ENCODE measurements around the gene EPG5.
A peak's percentile ranks its signal among the peaks of the same experiment; 100 is the strongest.
"Not testable (repeated sequence)": the region's sequence is repeated elsewhere in the genome, so short reads cannot be mapped to it uniquely, and the experiment has no call there.

Gene EPG5

GRCh38 chr18:45976974-45977373 lies 9.8 kb upstream of the EPG5 start:
- Histone ChIP-seq H3K27ac (replicated peaks) (peak overlapping the region; percentile 84), H3K4me3 (replicated peaks; ENCODE audit: insufficient read depth, low read length) (no peak overlapping the region), H3K27me3 (ENCODE audit: insufficient read depth, poor library complexity, severe bottlenecking) (no peaks in the 10 kb centered on the region)
- no peak for DNase-seq (ENCODE audit: low read depth in 1 of 2, low spot score in 1 of 2)
- TF ChIP-seq REST (IDR thresholded peaks at IDR 0.05; ENCODE audit: insufficient replicate concordance, low read depth) = no peak

- TF ChIP-seq CTCF (IDR thresholded peaks at IDR 0.05; ENCODE audit: insufficient read depth, low read length) (no peak), SPI1 (IDR thresholded peaks at IDR 0.05; ENCODE audit: borderline replicate concordance, low read depth) (no peak), POLR2AphosphoS5 (IDR thresholded peaks at IDR 0.05; ENCODE audit: low read depth) (no peak), GABPA (IDR thresholded peaks at IDR 0.05; ENCODE audit: low read depth) (no peak), REST (IDR thresholded peaks at IDR 0.05; ENCODE audit: insufficient replicate concordance, low read depth) (no peak)
- Histone ChIP-seq H3K27ac (replicated peaks) (peak overlapping the region; percentile 84), H3K4me3 (replicated peaks; ENCODE audit: insufficient read depth, low read length) (no peak overlapping the region), H3K27me3 (ENCODE audit: insufficient read depth, poor library complexity, severe bottlenecking) (no peaks in the 10 kb centered on the region)
- no peak for DNase-seq (ENCODE audit: low read depth in 1 of 2, low spot score in 1 of 2)
Measured at GRCh38 chr18:45976566-45976965, 9.4 kb upstream of the EPG5 start.

- H3K4me3 ChIP-seq (replicated peaks; ENCODE audit: insufficient read depth, low read length) = no peak overlapping the region
Measured at GRCh38 chr18:45974088-45974536, 7.0 kb upstream of the EPG5 start.

GRCh38 chr18:45964913-45965312 lies 2.2 kb downstream of the EPG5 start:
- not testable (repeated sequence) for H3K27ac ChIP-seq (replicated peaks); H3K27me3 ChIP-seq (ENCODE audit: insufficient read depth, poor library complexity, severe bottlenecking); DNase-seq (ENCODE audit: low read depth in 1 of 2, low spot score in 1 of 2); H3K4me3 ChIP-seq (replicated peaks; ENCODE audit: insufficient read depth, low read length)

More at GRCh38 chr18:45974088-45974536, 7.0 kb upstream of the EPG5 start:
- peak; percentile 95 to 97 for DNase-seq (ENCODE audit: low read depth in 1 of 2, low spot score in 1 of 2)
- no peaks in the 10 kb centered on the region for H3K27me3 ChIP-seq (ENCODE audit: insufficient read depth, poor library complexity, severe bottlenecking)
- TF ChIP-seq CTCF (IDR thresholded peaks at IDR 0.05; ENCODE audit: insufficient read depth, low read length) (peak; percentile 96), GABPA (IDR thresholded peaks at IDR 0.05; ENCODE audit: low read depth) (no peak), REST (IDR thresholded peaks at IDR 0.05; ENCODE audit: insufficient replicate concordance, low read depth) (no peak), POLR2AphosphoS5 (IDR thresholded peaks at IDR 0.05; ENCODE audit: low read depth) (no peak; the same call in 1 of the 2 replicates), SPI1 (IDR thresholded peaks at IDR 0.05; ENCODE audit: borderline replicate concordance, low read depth) (peak; percentile 13; the same call in 1 of the 2 replicates)
- H3K27ac ChIP-seq (replicated peaks) = peak overlapping the region; percentile 84
